ENCODE data around the gene INO80B.

DNA sequence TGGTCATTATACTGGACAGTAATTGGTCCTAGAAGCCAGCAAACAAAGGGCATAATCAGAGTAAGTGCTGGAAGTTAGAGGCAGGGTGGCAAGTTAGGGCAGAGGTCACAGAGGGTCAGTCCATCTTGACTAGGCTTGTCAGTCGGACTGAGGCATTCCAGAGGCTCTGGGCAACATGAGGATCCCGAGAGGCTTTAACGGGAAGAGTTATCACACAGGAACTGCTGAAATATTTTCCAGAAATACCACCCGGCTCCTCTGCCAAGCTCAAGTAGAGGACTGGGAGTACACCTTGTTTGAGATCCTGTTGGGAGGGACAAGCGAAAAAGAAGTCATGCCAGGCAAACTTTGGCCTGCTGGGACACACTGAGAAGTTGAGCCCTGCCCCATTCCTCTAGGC is 47.2 kb upstream of the INO80B start:
- TF ChIP-seq, protein P1, sequence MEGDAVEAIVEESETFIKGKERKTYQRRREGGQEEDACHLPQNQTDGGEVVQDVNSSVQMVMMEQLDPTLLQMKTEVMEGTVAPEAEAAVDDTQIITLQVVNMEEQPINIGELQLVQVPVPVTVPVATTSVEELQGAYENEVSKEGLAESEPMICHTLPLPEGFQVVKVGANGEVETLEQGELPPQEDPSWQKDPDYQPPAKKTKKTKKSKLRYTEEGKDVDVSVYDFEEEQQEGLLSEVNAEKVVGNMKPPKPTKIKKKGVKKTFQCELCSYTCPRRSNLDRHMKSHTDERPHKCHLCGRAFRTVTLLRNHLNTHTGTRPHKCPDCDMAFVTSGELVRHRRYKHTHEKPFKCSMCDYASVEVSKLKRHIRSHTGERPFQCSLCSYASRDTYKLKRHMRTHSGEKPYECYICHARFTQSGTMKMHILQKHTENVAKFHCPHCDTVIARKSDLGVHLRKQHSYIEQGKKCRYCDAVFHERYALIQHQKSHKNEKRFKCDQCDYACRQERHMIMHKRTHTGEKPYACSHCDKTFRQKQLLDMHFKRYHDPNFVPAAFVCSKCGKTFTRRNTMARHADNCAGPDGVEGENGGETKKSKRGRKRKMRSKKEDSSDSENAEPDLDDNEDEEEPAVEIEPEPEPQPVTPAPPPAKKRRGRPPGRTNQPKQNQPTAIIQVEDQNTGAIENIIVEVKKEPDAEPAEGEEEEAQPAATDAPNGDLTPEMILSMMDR (IDR thresholded peaks at IDR 0.05), result no peak
- TF ChIP-seq FOSL2 (IDR thresholded peaks at IDR 0.05; ENCODE audit: borderline replicate concordance, low read depth) (no peak), ELF1 (IDR thresholded peaks at IDR 0.05) (no peak), MXI1 (IDR thresholded peaks at IDR 0.05; ENCODE audit: low read depth, low read length) (no peak), FOXM1 (IDR thresholded peaks at IDR 0.05; ENCODE audit: low read depth) (no peak)
